ENCODE measurements around the gene INPP5B. TPM values are rescaled to one million over a fixed set of nuclear protein-coding genes. Genes with fewer than 3 reads are reported as not detected.
"Not testable (repeated sequence)": the region's sequence is repeated elsewhere in the genome, so short reads cannot be mapped to it uniquely, and the experiment has no call there.

INPP5B gene
- total and polyA plus RNA-seq, 4 donors = 9.2 to 40.8 (median 27.2) TPM

DNA sequence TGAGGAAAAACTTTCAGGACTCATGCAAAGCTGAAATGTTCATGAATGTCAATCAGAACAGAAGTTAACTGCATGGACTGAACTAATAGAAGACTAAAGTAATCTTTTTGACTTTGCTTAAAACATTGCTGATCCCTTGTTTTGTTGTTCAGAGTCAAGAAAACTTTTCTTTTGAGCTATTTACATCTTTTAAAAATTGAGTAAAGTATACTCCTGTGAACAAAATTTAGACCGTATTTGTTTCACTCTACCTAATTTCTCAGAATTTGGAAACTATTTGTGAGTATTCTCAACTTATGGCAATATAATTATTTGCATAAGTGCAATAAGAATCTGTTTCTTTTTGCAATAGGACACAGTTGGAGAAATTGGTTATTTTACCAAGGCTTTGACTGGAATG lies 41.1 kb downstream of the INPP5B start:
- Histone ChIP-seq H3K9ac (ENCODE audit: insufficient read depth in 1 of 2, low read length in 2 of 2) (no peak overlapping the region), H3K9me3 (ENCODE audit: control insufficient read depth in 4 of 4, insufficient read depth in 3 of 4, low read length in 3 of 4) (peaks cover 0 to 4% (median 0%) of the 10 kb centered on the region in 4 donors), H3K27me3 (ENCODE audit: control insufficient read depth in 3 of 3, insufficient read depth in 3 of 3, low read length in 2 of 3) (no peaks in the 10 kb centered on the region), H3K27ac (ENCODE audit: low read depth in 1 of 2, low read length in 1 of 2) (no peak overlapping the region), H3K4me3 (no peak overlapping the region), H3K4me1 (ENCODE audit: control insufficient read depth in 5 of 5, insufficient read depth in 5 of 5, low read length in 5 of 5) (no peaks in the 10 kb centered on the region), H3K36me3 (ENCODE audit: control insufficient read depth in 4 of 4, insufficient read depth in 4 of 4, low read length in 4 of 4) (peaks cover 0 to 4% (median under 1%) of the 10 kb centered on the region in 4 donors)
- 94 to 95% methylated on average over 1 of the region's 1 CpG for WGBS, 2 donors
- TF ChIP-seq CTCF (IDR thresholded peaks at IDR 0.05; ENCODE audit: control extremely low read depth, extremely low read depth) = no peak
- DNase-seq (no peak), ATAC-seq (ENCODE audit: insufficient read depth, low FRiP score) (no peak)

- not testable (repeated sequence) for H3K27ac ChIP-seq (ENCODE audit: low read depth in 1 of 2, low read length in 1 of 2); H3K36me3 ChIP-seq (ENCODE audit: control insufficient read depth in 4 of 4, insufficient read depth in 4 of 4, low read length in 4 of 4); DNase-seq; H3K9me3 ChIP-seq (ENCODE audit: control insufficient read depth in 4 of 4, insufficient read depth in 3 of 4, low read length in 3 of 4); ATAC-seq (ENCODE audit: insufficient read depth, low FRiP score); H3K27me3 ChIP-seq (ENCODE audit: control insufficient read depth in 3 of 3, insufficient read depth in 3 of 3, low read length in 2 of 3); H3K4me1 ChIP-seq (ENCODE audit: control insufficient read depth in 5 of 5, insufficient read depth in 5 of 5, low read length in 5 of 5); H3K9ac ChIP-seq (ENCODE audit: insufficient read depth in 1 of 2, low read length in 2 of 2); H3K4me3 ChIP-seq
- 93 to 98% methylated on average over 6 of the region's 6 CpGs for WGBS, 2 donors
Observed at GRCh38 chr1:37903921-37904320, 42.9 kb downstream of the INPP5B start.

GRCh38 chr1:37902983-37903382 lies 43.9 kb downstream of the INPP5B start:
- Histone ChIP-seq H3K4me1 (ENCODE audit: control insufficient read depth in 5 of 5, insufficient read depth in 5 of 5, low read length in 5 of 5) (no peaks in the 10 kb centered on the region), H3K9me3 (ENCODE audit: control insufficient read depth in 4 of 4, insufficient read depth in 3 of 4, low read length in 3 of 4) (peaks cover 0 to 4% (median 0%) of the 10 kb centered on the region in 4 donors), H3K9ac (ENCODE audit: insufficient read depth in 1 of 2, low read length in 2 of 2) (no peak overlapping the region), H3K36me3 (ENCODE audit: control insufficient read depth in 4 of 4, insufficient read depth in 4 of 4, low read length in 4 of 4) (peaks cover 0 to 4% (median 0%) of the 10 kb centered on the region in 4 donors), H3K27ac (ENCODE audit: low read depth in 1 of 2, low read length in 1 of 2) (no peak overlapping the region), H3K27me3 (ENCODE audit: control insufficient read depth in 3 of 3, insufficient read depth in 3 of 3, low read length in 2 of 3) (no peaks in the 10 kb centered on the region), H3K4me3 (no peak overlapping the region)
- WGBS, 2 donors = 92 to 97% methylated on average over 5 of the region's 5 CpGs
- no peak for ATAC-seq (ENCODE audit: insufficient read depth, low FRiP score)
- no peak for TF ChIP-seq CTCF (IDR thresholded peaks at IDR 0.05; ENCODE audit: control extremely low read depth, extremely low read depth)
- no peak for DNase-seq

DNA sequence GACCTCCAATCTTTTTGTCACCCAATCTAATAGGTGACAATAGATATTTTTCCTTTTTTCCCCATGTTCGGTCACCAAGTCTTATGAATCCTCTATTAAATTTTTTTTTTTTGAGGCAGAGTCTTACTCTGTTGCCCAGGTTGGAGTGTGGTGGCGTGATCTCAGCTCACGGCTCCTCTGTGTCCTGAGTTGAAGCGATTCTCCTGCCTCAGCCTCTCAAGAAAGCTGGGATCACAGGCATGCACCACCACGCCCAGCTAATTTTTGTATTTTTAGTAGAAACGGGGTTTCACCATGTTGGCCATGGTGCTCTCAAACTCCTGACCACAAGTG lies 45.0 kb downstream of the INPP5B start:
- no peak for DNase-seq
- Histone ChIP-seq H3K4me3 (no peak overlapping the region), H3K9me3 (ENCODE audit: control insufficient read depth in 4 of 4, insufficient read depth in 3 of 4, low read length in 3 of 4) (peaks cover 0 to 4% (median 0%) of the 10 kb centered on the region in 4 donors), H3K9ac (ENCODE audit: insufficient read depth in 1 of 2, low read length in 2 of 2) (no peak overlapping the region), H3K27ac (ENCODE audit: low read depth in 1 of 2, low read length in 1 of 2) (no peak overlapping the region), H3K27me3 (ENCODE audit: control insufficient read depth in 3 of 3, insufficient read depth in 3 of 3, low read length in 2 of 3) (no peaks in the 10 kb centered on the region), H3K36me3 (ENCODE audit: control insufficient read depth in 4 of 4, insufficient read depth in 4 of 4, low read length in 4 of 4) (peaks cover 0 to 4% (median 0%) of the 10 kb centered on the region in 4 donors), H3K4me1 (ENCODE audit: control insufficient read depth in 5 of 5, insufficient read depth in 5 of 5, low read length in 5 of 5) (no peaks in the 10 kb centered on the region)
- ATAC-seq (ENCODE audit: insufficient read depth, low FRiP score) = no peak
- TF ChIP-seq CTCF (IDR thresholded peaks at IDR 0.05; ENCODE audit: control extremely low read depth, extremely low read depth) = no peak
- WGBS, 2 donors = 82 to 87% methylated on average over 6 of the region's 6 CpGs

All from lung (tissue), 12 donors.